ENCODE results near the gene VPS45. TPM values are rescaled to one million over a fixed set of nuclear protein-coding genes. Genes with fewer than 3 reads are reported as not detected.

The VPS45 gene
- total and polyA plus RNA-seq, 2 of the 13 experiments (the other 11 are each of a cell fraction or from before 2014, with no cell fraction given), result 15.2 to 25.2 TPM

GRCh38 chr1:150154143-150154542 is 86.6 kb downstream of the VPS45 start:
- POLR2A ChIA-PET, result no interaction called here
- H3K9ac ChIP-seq (ENCODE audit: insufficient read depth, low read depth, low read length), result no peak overlapping the region
- WGBS (ENCODE audit: low lambda C conversion rate), result 86% methylated on average over 4 of the region's 4 CpGs
- no peak for FAIRE-seq
- CTCF ChIA-PET (ENCODE audit: low intra/inter-chr PET ratio, low total read pairs), result no interaction called here
- no TSS peak for BruUV-seq (replicated peaks)
- H3K79me2 ChIP-seq (ENCODE audit: insufficient read depth, low read length), result no peaks in the 10 kb centered on the region
- H4K20me1 ChIP-seq (ENCODE audit: insufficient read depth, low read length), result no peaks in the 10 kb centered on the region
- intact Hi-C loops (cut with micrococcal nuclease; ENCODE audit: unreplicated experiment), result no loop called here
- no peak for TF ChIP-seq MED13 (CRISPR knock-in tag; IDR thresholded peaks at IDR 0.05)
- no peak for TF ChIP-seq SRSF9 (IDR thresholded peaks at IDR 0.05; ENCODE audit: borderline replicate concordance, insufficient read depth, low read depth, low read length, poor library complexity, severe bottlenecking)
- TF ChIP-seq CEBPZ (IDR thresholded peaks at IDR 0.05; ENCODE audit: low read length), result no peak
- TF ChIP-seq MXD1 (CRISPR knock-in tag; IDR thresholded peaks at IDR 0.05), result no peak
- TF ChIP-seq GPBP1L1 (CRISPR knock-in tag; IDR thresholded peaks at IDR 0.05), result no peak
- no peak for TF ChIP-seq MIER2 (CRISPR knock-in tag; IDR thresholded peaks at IDR 0.05)
- no peak for TF ChIP-seq ZNF276 (CRISPR knock-in tag; IDR thresholded peaks at IDR 0.05; ENCODE audit: low read depth)
- TF ChIP-seq ZNF264 (CRISPR knock-in tag; IDR thresholded peaks at IDR 0.05), result no peak
- no peak for TF ChIP-seq SRSF1 (optimal IDR thresholded peaks at IDR 0.05; ENCODE audit: low read depth, low read length)
- no peak for TF ChIP-seq SKI (IDR thresholded peaks at IDR 0.05; ENCODE audit: partially characterized antibody)
- H3K9me3 ChIP-seq (ENCODE audit: low read length), result no peaks in the 10 kb centered on the region
- no peaks in the 10 kb centered on the region for H3K27me3 ChIP-seq (ENCODE audit: control insufficient read depth in 1 of 2, insufficient read depth in 2 of 2, low read length in 2 of 2)
- H3K36me3 ChIP-seq (replicated peaks in 1 of 2; ENCODE audit: control insufficient read depth in 1 of 2, insufficient read depth in 2 of 2, low read length in 2 of 2), result peaks cover 1 to 25% of the 10 kb centered on the region in 2 experiments; a peak in 4 of 5 replicates
- H3K27ac ChIP-seq (ENCODE audit: extremely low read length, insufficient read depth, low read length), result no peak overlapping the region
- in situ Hi-C loops (cut with HindIII; ENCODE audit: extremely low pct_ligation_motif_present, low pct_unique_long_range_greater_than_20kb), result no loop called here
- H2AFZ ChIP-seq (ENCODE audit: low read length), result no peak overlapping the region
- DNase-seq (ENCODE audit: low spot score), result no peak
- no peak for ATAC-seq
- no peak overlapping the region for H3K4me2 ChIP-seq (ENCODE audit: low read depth, low read length)
- peaks cover 20% of the 10 kb centered on the region for H3K4me1 ChIP-seq (ENCODE audit: insufficient read depth, low read length)
- no peak overlapping the region for H3K4me3 ChIP-seq (replicated peaks in 1 of 3; ENCODE audit: insufficient read depth in 1 of 3, low read depth in 2 of 3, low read length in 3 of 3)

All from HepG2 (cell line).